HG03025 (cell line): ENCODE data around the gene NACA.
"Not testable (repeated sequence)": the region's sequence is repeated elsewhere in the genome, so short reads cannot be mapped to it uniquely, and the experiment has no call there.

Source experiments
- ATAC-seq: cut with Tn5 transposase; IDR thresholded peaks from one replicate; pipeline ENCODE4 v1.9.1; 2021; ENCODE audit warnings: mild to moderate bottlenecking, moderate library complexity; ENCODE audit not compliant: unreplicated experiment, low FRiP score

The NACA gene

GRCh38 chr12:56724972-56725722 is at the start of gene NACA:
Gene NACA (minus strand): TSS chr12:56725299. CDS start chr12:56724521, 778 bp downstream.
- ATAC-seq: peak; percentile 89

- no peak for ATAC-seq
Measured at GRCh38 chr12:56773113-56773512, 48.0 kb upstream of the NACA start.

- ATAC-seq: no peak
Measured at GRCh38 chr12:56772625-56773024, 47.5 kb upstream of the NACA start.

- no peak for ATAC-seq
Measured at GRCh38 chr12:56769868-56770267, 44.8 kb upstream of the NACA start.

- ATAC-seq: no peak
Measured at GRCh38 chr12:56768424-56768823, 43.3 kb upstream of the NACA start.

- ATAC-seq: peak; percentile 96
Measured at GRCh38 chr12:56766535-56766934, 41.4 kb upstream of the NACA start.

DNA sequence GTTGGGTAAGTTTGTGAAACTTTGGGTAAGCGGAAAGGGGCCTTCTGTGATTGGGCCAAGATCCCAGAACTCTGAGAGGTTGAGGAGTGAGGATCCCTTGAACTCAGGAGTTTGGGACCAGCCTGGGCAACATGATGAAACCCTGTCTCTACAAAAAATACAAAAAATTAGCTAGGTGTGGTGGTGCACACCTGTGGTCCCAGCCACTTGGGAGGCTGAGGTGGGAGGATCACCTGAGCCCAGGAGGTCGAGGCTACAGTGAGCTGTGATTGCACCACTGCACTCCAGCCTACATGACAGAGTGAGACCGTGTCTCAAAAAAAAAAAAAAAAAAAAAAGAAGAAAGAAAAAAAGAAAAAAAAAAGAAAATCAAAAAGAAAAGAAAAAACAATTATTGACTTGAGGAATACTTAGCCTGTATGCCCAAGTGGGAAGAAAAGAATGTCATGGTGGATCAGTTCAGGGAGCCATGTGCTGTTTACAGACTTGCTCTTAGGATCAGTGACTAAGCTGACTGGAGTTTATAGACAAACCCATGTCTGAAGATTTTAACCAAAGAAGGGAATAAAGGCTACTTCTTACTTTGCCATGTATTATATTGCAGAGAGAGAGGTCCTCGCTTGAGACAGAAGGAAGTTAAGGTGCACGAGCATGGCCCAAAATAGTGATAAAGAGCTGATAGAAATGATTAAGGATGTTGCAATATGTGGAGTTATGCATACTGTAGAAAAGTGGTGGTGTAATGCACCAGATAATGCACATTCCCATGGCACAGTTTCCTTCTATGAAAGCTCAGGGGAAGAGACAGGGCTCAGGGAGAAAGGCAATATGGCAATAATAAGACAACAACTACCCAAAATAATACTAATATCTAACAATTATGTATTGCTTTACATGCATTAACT is 38.9 kb upstream of the NACA start:
- no peak for ATAC-seq

GRCh38 chr12:56761812-56762211 is 36.7 kb upstream of the NACA start:
- no peak for ATAC-seq

DNA sequence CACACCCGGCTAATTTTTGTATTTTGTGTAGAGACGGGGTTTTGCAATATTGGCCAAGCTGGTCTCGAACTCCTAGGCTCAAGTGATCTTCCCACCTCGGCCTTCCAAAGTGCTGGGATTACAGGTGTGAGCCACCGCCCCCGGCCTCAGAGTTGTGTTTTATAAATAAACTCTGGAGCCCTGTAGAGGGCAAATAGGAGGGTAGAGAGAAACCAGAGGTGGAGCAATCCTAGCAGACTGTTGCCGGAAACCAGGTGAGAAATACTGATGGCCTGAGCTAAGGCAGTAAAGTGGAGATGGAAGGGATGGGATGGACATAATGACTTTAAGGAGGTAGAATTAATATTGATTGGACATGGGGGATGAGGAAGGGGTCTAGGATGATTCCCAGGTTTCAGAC is 35.4 kb upstream of the NACA start:
- ATAC-seq: no peak

- ATAC-seq: no peak
Measured at GRCh38 chr12:56759263-56759908, 34.3 kb upstream of the NACA start.

- ATAC-seq: no peak
Measured at GRCh38 chr12:56758728-56759262, 33.7 kb upstream of the NACA start.

GRCh38 chr12:56757971-56758370 is 32.9 kb upstream of the NACA start:
- ATAC-seq: not testable (repeated sequence)

- no peak for ATAC-seq
Measured at GRCh38 chr12:56753566-56753965, 28.5 kb upstream of the NACA start.

DNA sequence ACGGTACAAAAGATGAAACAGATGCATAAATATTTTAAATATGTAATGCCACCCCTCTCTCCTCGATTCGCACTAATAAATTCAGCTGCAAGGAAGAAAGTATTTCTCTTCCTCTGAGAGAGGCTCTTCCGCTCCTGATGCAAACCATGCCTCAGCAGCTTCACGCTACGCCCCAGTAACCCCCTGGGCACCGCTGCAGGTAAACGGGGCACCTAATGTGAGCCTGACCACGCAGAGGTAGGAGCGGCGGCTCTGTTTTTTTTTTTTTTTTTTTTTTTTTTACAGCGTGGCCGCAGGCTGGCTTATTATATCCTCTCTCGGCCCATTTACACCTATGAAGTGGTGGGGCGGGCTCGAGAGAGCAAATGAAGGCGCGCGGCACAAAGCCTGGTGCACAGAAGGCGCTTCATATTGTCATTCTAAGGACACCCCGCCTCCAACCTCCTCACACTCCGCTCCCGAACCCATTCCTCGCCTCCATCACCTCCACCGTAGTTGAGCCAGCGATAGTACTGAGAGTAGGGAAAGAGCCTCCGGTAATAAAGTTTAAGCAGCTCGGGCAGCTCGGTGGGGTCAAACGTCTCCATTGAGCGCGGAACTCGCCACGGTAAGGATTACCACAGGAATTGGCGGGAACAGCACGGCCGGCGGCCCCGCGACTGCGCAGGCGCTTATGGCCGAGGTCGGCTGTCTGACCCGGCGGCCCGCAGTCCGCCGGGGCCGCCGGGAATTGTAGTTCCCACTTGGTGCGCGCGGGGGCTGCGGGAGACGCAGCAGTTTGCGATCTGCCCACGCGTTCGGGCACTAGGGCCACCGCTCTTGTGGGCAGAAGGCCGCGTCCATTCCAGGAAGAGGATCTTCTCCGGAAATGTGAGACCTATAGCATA is 26.9 kb upstream of the NACA start, which contains the start of gene PRIM1:
Gene PRIM1, minus strand, starts transcription at position 612 of the 887 bp plus-strand sequence. Its CDS starts 25 bp downstream, at position 587.
- peak; percentile 77 for ATAC-seq

DNA sequence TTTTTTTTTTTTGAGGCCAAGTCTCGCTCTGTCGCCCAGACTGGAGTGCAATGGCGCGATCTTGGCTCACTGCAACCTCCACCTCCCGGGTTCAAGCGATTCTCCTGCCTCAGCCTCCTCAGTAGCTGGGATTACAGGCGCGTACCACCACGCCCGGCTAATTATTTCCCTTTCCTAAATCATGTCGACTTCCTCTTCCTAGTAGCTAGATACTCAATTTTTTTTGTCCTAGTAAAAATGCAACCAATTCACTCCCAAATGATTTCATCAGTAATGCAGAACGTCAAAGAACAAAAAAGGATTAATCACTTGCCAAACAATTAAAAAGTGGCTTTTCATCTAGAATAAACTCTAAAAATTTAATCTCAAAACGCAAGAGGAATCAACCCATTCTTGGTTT is 25.5 kb upstream of the NACA start:
- not testable (repeated sequence) for ATAC-seq

DNA sequence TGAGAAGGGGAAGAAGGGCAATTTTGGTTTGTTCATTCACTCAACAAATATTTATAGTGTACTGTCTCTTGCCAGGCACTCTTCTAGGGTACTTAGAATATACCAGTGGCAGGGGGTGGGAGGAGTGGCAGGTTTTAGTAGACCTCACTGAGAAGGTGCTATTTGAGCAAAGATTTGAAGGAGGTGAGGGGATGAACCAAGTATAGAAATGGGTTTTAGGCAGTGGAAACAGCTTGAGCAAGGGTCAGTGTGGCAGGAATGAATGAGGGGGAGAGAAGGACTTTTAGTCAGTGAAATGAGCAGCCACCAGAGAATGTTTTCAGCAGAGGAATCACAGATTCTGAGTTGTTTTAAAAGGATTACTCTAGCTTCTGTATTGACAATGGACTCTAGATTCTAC is 24.8 kb upstream of the NACA start:
- no peak for ATAC-seq

DNA sequence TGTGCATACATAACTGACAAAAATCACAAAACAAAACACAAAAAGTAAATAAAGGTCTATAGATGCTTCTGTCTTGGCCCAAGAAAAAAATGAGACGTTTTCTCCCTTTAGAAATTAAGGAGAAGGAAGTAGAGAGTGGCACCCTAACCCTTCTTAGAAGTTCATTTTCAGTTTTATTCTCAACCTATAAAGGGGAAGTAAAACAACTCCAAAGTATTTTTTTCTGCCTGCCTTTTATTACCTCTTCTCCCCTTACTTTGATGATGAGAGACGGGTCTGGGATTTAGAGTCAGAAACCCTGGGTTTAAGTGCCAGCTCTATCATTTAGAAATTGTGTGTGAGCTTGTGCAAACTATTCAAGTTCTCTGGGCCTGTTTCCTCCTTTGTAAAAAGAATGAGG is 24.3 kb upstream of the NACA start:
- no peak for ATAC-seq

DNA sequence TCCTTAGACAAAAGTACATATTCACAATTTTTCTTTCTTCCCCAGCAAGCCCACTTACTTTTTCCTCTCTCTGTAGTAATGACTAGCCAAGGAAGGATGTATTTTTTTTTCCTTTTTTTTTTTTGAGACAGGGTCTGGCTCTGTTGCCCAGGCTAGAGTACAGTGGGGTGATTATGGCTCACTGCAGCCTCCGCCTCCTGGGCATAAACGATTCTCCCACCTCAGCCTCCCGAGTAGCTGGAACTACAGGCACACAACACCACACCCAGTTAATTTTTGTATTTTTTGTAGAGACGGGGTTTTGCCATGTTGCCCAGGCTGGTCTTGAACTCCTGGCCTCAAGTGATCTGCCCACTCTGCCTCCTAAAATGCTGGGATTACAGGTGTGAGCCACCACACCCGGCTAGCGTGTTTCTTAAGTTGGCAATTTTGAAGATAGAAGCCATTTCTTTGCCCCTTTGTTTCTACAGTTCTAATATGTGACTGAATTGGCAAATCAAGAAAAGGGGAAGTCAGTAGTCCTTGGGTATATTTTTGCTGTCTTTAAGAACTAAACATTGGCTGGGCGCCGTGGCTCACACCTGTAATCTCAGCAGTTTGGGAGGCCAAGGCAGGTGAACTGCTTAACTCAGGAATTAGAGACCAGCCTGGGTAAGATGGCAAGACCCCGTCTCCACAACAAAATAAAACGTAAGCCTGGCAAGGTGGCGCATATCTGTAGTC is 3.2 kb upstream of the NACA start:
- ATAC-seq: no peak

DNA sequence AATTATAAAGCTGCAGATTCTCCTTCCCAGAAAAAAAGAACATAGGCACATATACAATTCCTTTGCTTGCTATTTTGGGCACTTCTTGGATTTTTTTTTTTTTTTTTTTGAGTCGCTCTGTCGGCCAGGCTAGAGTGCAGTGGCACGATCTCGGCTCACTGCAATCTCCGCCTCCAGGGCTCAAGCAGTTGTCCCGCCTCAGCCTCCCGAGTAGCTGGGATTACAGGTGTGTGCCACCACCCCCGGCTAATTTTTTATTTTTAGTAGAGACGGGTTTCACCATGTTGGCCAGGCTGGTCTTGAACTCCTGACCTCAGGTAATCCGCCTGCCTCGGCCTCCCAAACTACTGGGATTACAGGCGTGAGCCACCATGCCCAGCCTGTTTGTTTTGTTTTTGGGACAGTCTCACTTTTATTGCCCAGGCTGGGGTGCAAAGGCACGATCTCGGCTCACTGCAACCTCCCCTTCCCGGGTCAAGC is 1.1 kb upstream of the NACA start:
- ATAC-seq: not testable (repeated sequence)
